Transverse colon (tissue), 4 donors: ENCODE results near the gene SLC34A1.
"Not testable (repeated sequence)": the region's sequence is repeated elsewhere in the genome, so short reads cannot be mapped to it uniquely, and the experiment has no call there.

ENCODE experiments used
- EP300 ChIP-seq: sonication (generic); formaldehyde crosslinking; IDR thresholded peaks from one replicate; pipeline ENCODE4 v1.6.1; 2017; ENCODE audit warnings: antibody characterized with exemption, low read depth
- POLR2A ChIP-seq: fragments of 450-650 bp; IDR thresholded peaks from one replicate; pipeline ENCODE4 v1.6.1; 2016; ENCODE audit warnings: antibody characterized with exemption, mild to moderate bottlenecking, moderate library complexity
- POLR2AphosphoS5 ChIP-seq, 3 donors: sonication (generic); formaldehyde crosslinking; IDR thresholded peaks; one replicate each; pipeline ENCODE4 v1.6.1; 2016; ENCODE audit warnings: antibody characterized with exemption in 3 of 3
- TF ChIP-seq, protein P1 (sequence below), 5 experiments: fragments of 200-600 bp in 3 of 5; fragments of 450-650 bp in 2 of 5; sonication (generic) in 3 of 5; IDR thresholded peaks; 1 replicate in 2 of 5; 2 replicates in 3 of 5; pipeline ENCODE4 v1.5.1; 2016 to 2017; ENCODE audit warnings: antibody characterized with exemption in 5 of 5, inconsistent platforms in 3 of 5, mild to moderate bottlenecking in 2 of 5, moderate library complexity in 1 of 5

DNA sequence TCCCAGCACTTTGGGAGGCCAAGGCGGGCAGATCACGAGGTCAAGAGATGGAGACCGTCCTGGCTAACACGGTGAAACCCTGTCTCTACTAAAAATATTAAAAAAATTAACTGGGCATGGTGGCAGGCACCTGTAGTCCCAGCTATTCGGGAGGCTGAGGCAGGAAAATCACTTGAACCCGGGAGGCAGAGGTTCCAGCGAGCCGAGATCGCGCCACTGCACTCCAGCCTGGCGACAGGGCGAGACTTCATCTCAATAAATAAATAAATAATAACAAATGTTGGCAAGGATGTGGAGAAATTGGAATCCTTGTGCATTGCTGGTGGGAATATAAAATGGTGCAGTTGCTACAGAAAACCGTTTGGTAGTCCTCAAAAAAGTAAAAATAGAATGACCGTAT is 41.2 kb upstream of the SLC34A1 start:
- TF ChIP-seq, protein P1, sequence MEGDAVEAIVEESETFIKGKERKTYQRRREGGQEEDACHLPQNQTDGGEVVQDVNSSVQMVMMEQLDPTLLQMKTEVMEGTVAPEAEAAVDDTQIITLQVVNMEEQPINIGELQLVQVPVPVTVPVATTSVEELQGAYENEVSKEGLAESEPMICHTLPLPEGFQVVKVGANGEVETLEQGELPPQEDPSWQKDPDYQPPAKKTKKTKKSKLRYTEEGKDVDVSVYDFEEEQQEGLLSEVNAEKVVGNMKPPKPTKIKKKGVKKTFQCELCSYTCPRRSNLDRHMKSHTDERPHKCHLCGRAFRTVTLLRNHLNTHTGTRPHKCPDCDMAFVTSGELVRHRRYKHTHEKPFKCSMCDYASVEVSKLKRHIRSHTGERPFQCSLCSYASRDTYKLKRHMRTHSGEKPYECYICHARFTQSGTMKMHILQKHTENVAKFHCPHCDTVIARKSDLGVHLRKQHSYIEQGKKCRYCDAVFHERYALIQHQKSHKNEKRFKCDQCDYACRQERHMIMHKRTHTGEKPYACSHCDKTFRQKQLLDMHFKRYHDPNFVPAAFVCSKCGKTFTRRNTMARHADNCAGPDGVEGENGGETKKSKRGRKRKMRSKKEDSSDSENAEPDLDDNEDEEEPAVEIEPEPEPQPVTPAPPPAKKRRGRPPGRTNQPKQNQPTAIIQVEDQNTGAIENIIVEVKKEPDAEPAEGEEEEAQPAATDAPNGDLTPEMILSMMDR (IDR thresholded peaks at IDR 0.05) = not testable (repeated sequence)
- not testable (repeated sequence) for TF ChIP-seq POLR2A; POLR2AphosphoS5 (IDR thresholded peaks at IDR 0.05); EP300
